ENCODE data around the gene BACE2.
"Not testable (repeated sequence)": the region's sequence is repeated elsewhere in the genome, so short reads cannot be mapped to it uniquely, and the experiment has no call there.

Gene BACE2

GRCh38 chr21:41185802-41186201 is 17.8 kb downstream of the BACE2 start:
- DNase-seq (ENCODE audit: low spot score) = no peak

GRCh38 chr21:41186755-41187536 is 19.0 kb downstream of the BACE2 start:
- DNase-seq (ENCODE audit: low spot score) = no peak

- no peak for DNase-seq (ENCODE audit: low spot score)
These were observed 19.6 kb downstream of the BACE2 start for GRCh38 chr21:41187537-41188025.

- no peak for DNase-seq (ENCODE audit: low spot score)
These were observed 20.7 kb downstream of the BACE2 start for GRCh38 chr21:41188486-41189149.

- no peak for DNase-seq (ENCODE audit: low spot score)
These were observed 21.3 kb downstream of the BACE2 start for GRCh38 chr21:41189150-41189745.

- not testable (repeated sequence) for DNase-seq (ENCODE audit: low spot score)
These were observed 24.6 kb downstream of the BACE2 start for GRCh38 chr21:41192552-41192951.

- DNase-seq (ENCODE audit: low spot score) = no peak
These were observed 27.4 kb downstream of the BACE2 start for GRCh38 chr21:41195311-41195710.

GRCh38 chr21:41196993-41197392 is 29.0 kb downstream of the BACE2 start:
- no peak for DNase-seq (ENCODE audit: low spot score)

GRCh38 chr21:41197582-41197981 is 29.6 kb downstream of the BACE2 start:
- no peak for DNase-seq (ENCODE audit: low spot score)

- not testable (repeated sequence) for DNase-seq (ENCODE audit: low spot score)
These were observed 30.7 kb downstream of the BACE2 start for GRCh38 chr21:41198647-41199046.

GRCh38 chr21:41199123-41199522 is 31.2 kb downstream of the BACE2 start:
- DNase-seq (ENCODE audit: low spot score) = no peak

- no peak for DNase-seq (ENCODE audit: low spot score)
These were observed 31.6 kb downstream of the BACE2 start for GRCh38 chr21:41199588-41199987.

- DNase-seq (ENCODE audit: low spot score) = no peak
These were observed 33.4 kb downstream of the BACE2 start for GRCh38 chr21:41201385-41201784.

GRCh38 chr21:41204736-41205135 is 36.8 kb downstream of the BACE2 start:
- no peak for DNase-seq (ENCODE audit: low spot score)

GRCh38 chr21:41207401-41208375 is 39.7 kb downstream of the BACE2 start:
- no peak for DNase-seq (ENCODE audit: low spot score)

- DNase-seq (ENCODE audit: low spot score) = no peak
These were observed 40.4 kb downstream of the BACE2 start for GRCh38 chr21:41208376-41208763.

- DNase-seq (ENCODE audit: low spot score) = no peak
These were observed 41.2 kb downstream of the BACE2 start for GRCh38 chr21:41209016-41209619.

- DNase-seq (ENCODE audit: low spot score) = no peak
These were observed 42.6 kb downstream of the BACE2 start for GRCh38 chr21:41210426-41211059.

- no peak for DNase-seq (ENCODE audit: low spot score)
These were observed 43.3 kb downstream of the BACE2 start for GRCh38 chr21:41211060-41211805.

- no peak for DNase-seq (ENCODE audit: low spot score)
These were observed 45.1 kb downstream of the BACE2 start for GRCh38 chr21:41213021-41213420.

Measured in CD4-positive, alpha-beta T cell treated with Interleukin-2 at 100 ng/mL for 4 hours (primary cell).